NCI-H526 treated with DMSO at 0.1 percent for 48 hours (cell line): ENCODE data around the gene CAPN11.

ENCODE experiments used
- DNase-seq: peaks from one replicate; lab custom pipeline; 2025; lab: John Stamatoyannopoulos, UW

CAPN11 gene

GRCh38 chr6:44214307-44214706 lies 55.7 kb downstream of the CAPN11 start:
- no peak for DNase-seq

GRCh38 chr6:44216677-44217331 lies 58.2 kb downstream of the CAPN11 start, which contains the start of gene MYMX:
TSS of gene MYMX (plus strand) at chr6:44216926. CDS start at chr6:44217472, 546 bp downstream.
- peak; percentile 72 for DNase-seq

- DNase-seq: peak; percentile 50
Measured at GRCh38 chr6:44217332-44218143, 58.9 kb downstream of the CAPN11 start.

GRCh38 chr6:44219053-44219814 lies 60.6 kb downstream of the CAPN11 start:
- DNase-seq: peak; percentile 94

- no peak for DNase-seq
Measured at GRCh38 chr6:44219815-44220784, 61.5 kb downstream of the CAPN11 start.

GRCh38 chr6:44220913-44221290 lies 62.3 kb downstream of the CAPN11 start:
- no peak for DNase-seq

GRCh38 chr6:44221291-44221960 lies 62.8 kb downstream of the CAPN11 start:
- DNase-seq: peak; percentile 36

GRCh38 chr6:44221961-44222335 lies 63.3 kb downstream of the CAPN11 start:
- DNase-seq: no peak

- DNase-seq: peak; percentile 59
Measured at GRCh38 chr6:44222486-44223318, 64.1 kb downstream of the CAPN11 start.

GRCh38 chr6:44223319-44224028 lies 64.9 kb downstream of the CAPN11 start, which contains the start of gene SLC29A1:
TSS of gene SLC29A1 (plus strand) at chr6:44223595. CDS start at chr6:44227314, 3,719 bp downstream.
- peak; percentile 85 for DNase-seq

- no peak for DNase-seq
Measured at GRCh38 chr6:44224029-44224964, 65.7 kb downstream of the CAPN11 start.

GRCh38 chr6:44224965-44225305 lies 66.3 kb downstream of the CAPN11 start:
- DNase-seq: no peak

- DNase-seq: no peak
Measured at GRCh38 chr6:44225579-44226325, 67.1 kb downstream of the CAPN11 start.

- DNase-seq: no peak
Measured at GRCh38 chr6:44226368-44227147, 67.9 kb downstream of the CAPN11 start.

- DNase-seq: no peak
Measured at GRCh38 chr6:44227148-44227793, 68.7 kb downstream of the CAPN11 start.

- DNase-seq: no peak
Measured at GRCh38 chr6:44228031-44228430, 69.4 kb downstream of the CAPN11 start.
